Neural progenitor cell (in vitro differentiated cells): ENCODE measurements around the gene UCN2. TPM values are rescaled to one million over a fixed set of nuclear protein-coding genes. Genes with fewer than 3 reads are reported as not detected.

ENCODE experiments used
- DNase-seq: peaks from one replicate; pipeline ENCODE4 v3.0.0-alpha.2; 2016; ENCODE audit warnings: low spot score
- H2AFZ ChIP-seq: fragments of 200-600 bp; sonication (generic); replicated peaks from 2 replicates; pipeline ENCODE4 v1.6.1; 2016; ENCODE audit warnings: antibody characterized with exemption
- H3F3A ChIP-seq: fragments of 200-600 bp; sonication (generic); 2 replicates; pipeline ENCODE4 v1.6.1; 2016; ENCODE audit warnings: antibody characterized with exemption, low read depth
- H3K27ac ChIP-seq: fragments of 200-600 bp; sonication (generic); 2 replicates; pipeline ENCODE4 v1.5.1; 2016; ENCODE audit warnings: mild to moderate bottlenecking
- H3K27me3 ChIP-seq: fragments of 200-600 bp; sonication (generic); 2 replicates; pipeline ENCODE4 v1.6.1; 2016; ENCODE audit warnings: mild to moderate bottlenecking, moderate library complexity
- H3K36me3 ChIP-seq: fragments of 200-600 bp; sonication (generic); 2 replicates; pipeline ENCODE4 v1.5.1; 2016
- H3K4me1 ChIP-seq: fragments of 200-600 bp; sonication (generic); 2 replicates; pipeline ENCODE4 v1.6.1; 2016; ENCODE audit warnings: mixed run types
- H3K4me2 ChIP-seq: fragments of 200-600 bp; sonication (generic); 2 replicates; pipeline ENCODE4 v1.6.1; 2016
- H3K4me3 ChIP-seq: fragments of 200-600 bp; sonication (generic); 2 replicates; pipeline ENCODE4 v1.5.1; 2016
- H3K79me2 ChIP-seq: fragments of 200-600 bp; sonication (generic); 2 replicates; pipeline ENCODE4 v1.6.1; 2016; ENCODE audit warnings: low read depth
- H3K9ac ChIP-seq: fragments of 200-600 bp; sonication (generic); 2 replicates; pipeline ENCODE4 v1.6.1; 2016
- H3K9me3 ChIP-seq: fragments of 200-600 bp; sonication (generic); 2 replicates; pipeline ENCODE4 v1.5.1; 2016; ENCODE audit warnings: low read depth
- H4K20me1 ChIP-seq: fragments of 200-600 bp; sonication (generic); 2 replicates; pipeline ENCODE4 v1.6.1; 2016; ENCODE audit warnings: low read depth
- H3K27ac Mint-ChIP-seq: 3 replicates; pipeline ENCODE4 v1.8.0; 2021; ENCODE audit warnings: mixed read lengths
- H3K27me3 Mint-ChIP-seq: 2 replicates; pipeline ENCODE4 v1.8.0; 2022; ENCODE audit warnings: low read depth, mild to moderate bottlenecking, inconsistent platforms, moderate library complexity, mixed read lengths; ENCODE audit not compliant: insufficient read depth
- H3K36me3 Mint-ChIP-seq: 3 replicates; pipeline ENCODE4 v1.8.0; 2021; ENCODE audit warnings: mixed read lengths
- H3K4me1 Mint-ChIP-seq: 3 replicates; pipeline ENCODE4 v1.8.0; 2021; ENCODE audit warnings: mixed read lengths
- H3K4me3 Mint-ChIP-seq: 3 replicates; pipeline ENCODE4 v1.8.0; 2021; ENCODE audit warnings: mild to moderate bottlenecking, moderate library complexity, mixed read lengths
- H3K9me3 Mint-ChIP-seq: 3 replicates; pipeline ENCODE4 v1.8.0; 2020; ENCODE audit warnings: mixed read lengths
- EZH2 ChIP-seq: fragments of 200-600 bp; sonication (generic); IDR thresholded peaks from 2 replicates; pipeline ENCODE4 v1.6.1; 2017; ENCODE audit warnings: antibody characterized with exemption, mild to moderate bottlenecking, moderate library complexity
- EZH2phosphoT487 ChIP-seq: fragments of 200-600 bp; sonication (generic); IDR thresholded peaks from 2 replicates; pipeline ENCODE4 v1.6.1; 2017; ENCODE audit warnings: antibody characterized with exemption
- total RNA-seq: library from RNA; depleted of rRNA; stranded (reverse); fragments of >200 nt; gene quantifications from 2 replicates; pipeline ENCODE4 v1.2.3, GENCODE V29; 2015; ENCODE audit warnings: low replicate concordance
- TF ChIP-seq, protein P1 (sequence below): fragments of 200-600 bp; sonication (generic); IDR thresholded peaks from 2 replicates; pipeline ENCODE4 v1.5.1; 2017; ENCODE audit warnings: antibody characterized with exemption, mild to moderate bottlenecking

UCN2 gene
- total RNA-seq, 1 donor from 2014 or later, result not detected

DNA sequence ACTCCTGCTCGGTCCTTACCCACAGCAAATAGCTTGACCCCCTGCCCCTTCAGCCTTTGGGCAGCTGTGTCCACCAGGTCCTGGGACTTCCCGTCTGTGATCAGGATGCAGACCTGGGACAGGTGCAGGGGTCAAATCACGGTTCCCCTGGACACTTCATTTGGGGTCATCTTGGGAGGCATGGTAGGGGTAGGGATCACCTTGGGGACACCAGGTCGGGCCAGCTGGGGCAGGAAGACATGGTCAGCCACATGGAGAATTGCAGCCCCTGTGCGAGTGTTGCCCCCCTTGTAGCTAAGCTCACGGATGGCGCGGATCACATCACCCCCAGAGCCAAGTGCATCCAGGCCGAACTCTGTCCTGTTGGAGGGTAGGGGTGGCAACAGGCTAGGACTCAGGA lies 29.8 kb upstream of the UCN2 start:
- H3K4me2 ChIP-seq, result no peak overlapping the region
- Mint-ChIP-seq H3K36me3 (peaks cover 8% of the 10 kb centered on the region), H3K4me1 (peaks cover 13% of the 10 kb centered on the region), H3K27me3 (peaks cover 11% of the 10 kb centered on the region), H3K4me3 (no peak overlapping the region), H3K9me3 (no peaks in the 10 kb centered on the region), H3K27ac (no peak overlapping the region)
- no peak for TF ChIP-seq EZH2
- TF ChIP-seq, protein P1, sequence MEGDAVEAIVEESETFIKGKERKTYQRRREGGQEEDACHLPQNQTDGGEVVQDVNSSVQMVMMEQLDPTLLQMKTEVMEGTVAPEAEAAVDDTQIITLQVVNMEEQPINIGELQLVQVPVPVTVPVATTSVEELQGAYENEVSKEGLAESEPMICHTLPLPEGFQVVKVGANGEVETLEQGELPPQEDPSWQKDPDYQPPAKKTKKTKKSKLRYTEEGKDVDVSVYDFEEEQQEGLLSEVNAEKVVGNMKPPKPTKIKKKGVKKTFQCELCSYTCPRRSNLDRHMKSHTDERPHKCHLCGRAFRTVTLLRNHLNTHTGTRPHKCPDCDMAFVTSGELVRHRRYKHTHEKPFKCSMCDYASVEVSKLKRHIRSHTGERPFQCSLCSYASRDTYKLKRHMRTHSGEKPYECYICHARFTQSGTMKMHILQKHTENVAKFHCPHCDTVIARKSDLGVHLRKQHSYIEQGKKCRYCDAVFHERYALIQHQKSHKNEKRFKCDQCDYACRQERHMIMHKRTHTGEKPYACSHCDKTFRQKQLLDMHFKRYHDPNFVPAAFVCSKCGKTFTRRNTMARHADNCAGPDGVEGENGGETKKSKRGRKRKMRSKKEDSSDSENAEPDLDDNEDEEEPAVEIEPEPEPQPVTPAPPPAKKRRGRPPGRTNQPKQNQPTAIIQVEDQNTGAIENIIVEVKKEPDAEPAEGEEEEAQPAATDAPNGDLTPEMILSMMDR, result no peak
- no peak for TF ChIP-seq EZH2phosphoT487
- no peak overlapping the region for H3K4me3 ChIP-seq
- H3K79me2 ChIP-seq, result no peaks in the 10 kb centered on the region
- H2AFZ ChIP-seq, result no peak overlapping the region
- H3F3A ChIP-seq, result no peaks in the 10 kb centered on the region
- DNase-seq, result no peak
- no peak overlapping the region for H3K27ac ChIP-seq
- H3K9ac ChIP-seq, result no peak overlapping the region
- H3K36me3 ChIP-seq, result no peaks in the 10 kb centered on the region
- H4K20me1 ChIP-seq, result no peaks in the 10 kb centered on the region
- H3K4me1 ChIP-seq, result no peaks in the 10 kb centered on the region
- no peaks in the 10 kb centered on the region for H3K9me3 ChIP-seq
- H3K27me3 ChIP-seq, result no peaks in the 10 kb centered on the region

DNA sequence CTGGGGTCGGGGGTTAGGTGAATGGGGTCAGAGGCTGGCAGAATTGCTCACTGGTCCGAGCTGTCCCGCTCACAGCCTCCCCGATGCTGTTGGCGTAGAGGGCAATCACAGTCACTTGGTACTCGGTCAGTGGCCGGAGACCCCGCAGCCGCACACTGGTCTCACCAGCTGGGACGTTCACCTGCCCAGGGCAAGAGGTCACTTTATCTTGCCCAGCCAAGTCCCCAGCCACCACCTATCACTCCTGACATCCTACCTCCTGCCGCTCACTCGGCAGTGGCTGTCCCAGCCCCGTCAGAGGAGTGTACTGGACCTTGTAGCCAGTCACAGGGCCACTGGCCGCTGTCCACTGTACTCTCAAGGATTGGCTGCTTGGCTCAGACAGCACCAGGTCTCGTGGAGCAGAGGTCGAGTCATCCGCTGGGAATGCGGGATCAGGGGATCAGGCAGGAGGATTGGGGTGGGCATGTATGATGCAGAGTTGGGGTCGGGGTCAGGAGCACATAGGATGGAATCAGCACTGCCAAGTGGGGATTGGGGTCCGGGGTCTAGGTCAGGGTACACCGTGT lies 29.0 kb upstream of the UCN2 start:
- peaks cover 8% of the 10 kb centered on the region for H3K36me3 Mint-ChIP-seq
- H3K27me3 ChIP-seq, result no peaks in the 10 kb centered on the region
- no peak overlapping the region for H3K4me2 ChIP-seq
- DNase-seq, result no peak
- no peak overlapping the region for H3K27ac Mint-ChIP-seq
- TF ChIP-seq EZH2phosphoT487 (no peak), EZH2 (no peak)
- TF ChIP-seq, protein P1, result no peak
- no peaks in the 10 kb centered on the region for H3K9me3 ChIP-seq
- H3K27me3 Mint-ChIP-seq, result peaks cover 11% of the 10 kb centered on the region
- H3K9me3 Mint-ChIP-seq, result no peaks in the 10 kb centered on the region
- H3K36me3 ChIP-seq, result no peaks in the 10 kb centered on the region
- no peak overlapping the region for H3K9ac ChIP-seq
- H3K4me3 Mint-ChIP-seq, result no peak overlapping the region
- no peaks in the 10 kb centered on the region for H4K20me1 ChIP-seq
- H2AFZ ChIP-seq, result no peak overlapping the region
- H3K27ac ChIP-seq, result no peak overlapping the region
- H3F3A ChIP-seq, result no peaks in the 10 kb centered on the region
- H3K4me1 Mint-ChIP-seq, result peaks cover 13% of the 10 kb centered on the region
- H3K4me1 ChIP-seq, result no peaks in the 10 kb centered on the region
- H3K4me3 ChIP-seq, result no peak overlapping the region
- H3K79me2 ChIP-seq, result no peaks in the 10 kb centered on the region

DNA sequence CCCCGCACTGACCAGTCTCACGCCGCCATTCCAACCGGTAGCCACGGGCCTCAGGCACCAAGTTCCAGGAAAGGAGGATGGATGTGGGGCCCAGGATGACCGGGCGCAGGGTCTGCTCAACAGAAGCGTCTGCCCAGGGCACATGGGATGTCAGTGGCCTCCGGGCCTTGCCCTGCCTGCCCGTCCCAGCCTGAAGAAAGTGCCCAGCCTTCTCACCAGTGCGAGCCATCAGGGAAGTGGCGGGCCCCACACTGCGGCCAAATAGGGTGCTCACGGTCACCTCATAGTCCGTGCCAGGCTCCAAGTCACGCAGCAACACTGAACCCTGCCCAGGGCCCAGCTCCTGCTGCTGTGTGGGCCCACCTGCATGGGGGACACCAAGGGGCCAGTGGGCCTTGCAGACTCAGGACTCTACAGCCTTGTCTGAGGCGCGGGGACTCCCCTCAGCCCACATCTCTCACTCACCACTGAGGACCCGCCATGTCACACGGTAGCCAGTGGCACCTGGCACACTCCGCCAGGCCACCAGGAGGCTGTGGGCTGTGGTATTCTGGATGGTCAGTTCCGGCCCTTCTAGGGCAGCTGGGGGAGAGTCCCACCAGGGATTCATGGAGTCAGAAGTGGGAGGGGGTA lies 28.4 kb upstream of the UCN2 start:
- Histone ChIP-seq H2AFZ (no peak overlapping the region), H3K4me1 (no peaks in the 10 kb centered on the region), H3K27me3 (no peaks in the 10 kb centered on the region), H3F3A (no peaks in the 10 kb centered on the region), H3K27ac (no peak overlapping the region), H3K36me3 (no peaks in the 10 kb centered on the region), H3K79me2 (no peaks in the 10 kb centered on the region), H3K4me3 (no peak overlapping the region), H3K9ac (no peak overlapping the region), H4K20me1 (no peaks in the 10 kb centered on the region), H3K4me2 (no peak overlapping the region), H3K9me3 (no peaks in the 10 kb centered on the region)
- DNase-seq, result no peak
- peaks cover 8% of the 10 kb centered on the region for H3K27me3 Mint-ChIP-seq
- H3K4me3 Mint-ChIP-seq, result no peak overlapping the region
- peaks cover 4% of the 10 kb centered on the region for H3K36me3 Mint-ChIP-seq
- TF ChIP-seq EZH2, result no peak
- TF ChIP-seq, protein P1, result no peak
- TF ChIP-seq EZH2phosphoT487, result no peak
- H3K27ac Mint-ChIP-seq, result no peak overlapping the region
- peaks cover 10% of the 10 kb centered on the region for H3K4me1 Mint-ChIP-seq
- H3K9me3 Mint-ChIP-seq, result no peaks in the 10 kb centered on the region
